HepG2 (cell line): ENCODE results near the gene HEATR1. TPM values are rescaled to one million over a fixed set of nuclear protein-coding genes. Genes with fewer than 3 reads are reported as not detected.

ENCODE experiments used
- EHMT2 ChIP-seq: fragments of 200-600 bp; sonication (generic); IDR thresholded peaks from 2 replicates; pipeline ENCODE4 v1.7.0; 2017; ENCODE audit warnings: antibody characterized with exemption, low read depth, low read length, borderline replicate concordance
- FOXC1 ChIP-seq: sonication (generic); formaldehyde crosslinking; IDR thresholded peaks from 2 replicates; pipeline ENCODE4 v1.8.0; 2022; ENCODE audit warnings: mild to moderate bottlenecking, missing genetic modification reagents, borderline replicate concordance
- MAZ ChIP-seq, 2 experiments: sonication (generic) in 1 of 2; formaldehyde crosslinking in 1 of 2; IDR thresholded peaks; 2 replicates each; pipeline versions ENCODE4 v1.5.0 to v1.6.1; 2012 to 2020; ENCODE audit warnings: low read depth in 2 of 2, mild to moderate bottlenecking in 2 of 2, borderline replicate concordance in 1 of 2, improper control_type of control experiment in 1 of 2, low read length in 1 of 2, missing genetic modification reagents in 1 of 2, moderate library complexity in 1 of 2
- MEIS1 ChIP-seq: sonication (generic); formaldehyde crosslinking; IDR thresholded peaks from 2 replicates; pipeline ENCODE4 v1.9.0; 2021; ENCODE audit warnings: mild to moderate bottlenecking, missing genetic modification reagents, moderate library complexity, borderline replicate concordance
- NR1H2 ChIP-seq: sonication (generic); formaldehyde crosslinking; IDR thresholded peaks from 2 replicates; pipeline ENCODE4 v1.8.1; 2022; ENCODE audit warnings: low read depth, missing genetic modification reagents, borderline replicate concordance
- RORA ChIP-seq: sonication (generic); formaldehyde crosslinking; IDR thresholded peaks from 2 replicates; pipeline ENCODE4 v1.5.0; 2020; ENCODE audit warnings: mild to moderate bottlenecking, missing genetic modification reagents, moderate library complexity
- SOX13 ChIP-seq, 3 experiments: fragments of 450-650 bp in 1 of 3; sonication (generic) in 1 of 3; formaldehyde crosslinking in 1 of 3; IDR thresholded peaks in 2 of 3; conservative IDR thresholded peaks in 1 of 3; 2 replicates each; pipeline versions ENCODE4 v1.5.0 to v1.6.1; 2016 to 2020; ENCODE audit warnings: antibody characterized with exemption in 1 of 3, mild to moderate bottlenecking in 1 of 3, missing compliant biosample characterization in 1 of 3, missing genetic modification reagents in 1 of 3, moderate library complexity in 1 of 3
- WIZ ChIP-seq: sonication (generic); formaldehyde crosslinking; IDR thresholded peaks from 2 replicates; pipeline ENCODE4 v1.5.1; 2020; ENCODE audit warnings: mild to moderate bottlenecking, missing genetic modification reagents
- ZNF136 ChIP-seq: sonication (generic); formaldehyde crosslinking; IDR thresholded peaks from 2 replicates; pipeline ENCODE4 v1.8.1; 2022; ENCODE audit warnings: low read depth, mild to moderate bottlenecking, moderate library complexity, missing genetic modification reagents
- ZNF34 ChIP-seq: sonication (generic); formaldehyde crosslinking; IDR thresholded peaks from 2 replicates; pipeline ENCODE4 v1.4.0; 2020; ENCODE audit warnings: mild to moderate bottlenecking, missing genetic modification reagents, borderline replicate concordance
- ZNF432 ChIP-seq: sonication (generic); formaldehyde crosslinking; IDR thresholded peaks from 2 replicates; pipeline ENCODE4 v1.5.0; 2020; ENCODE audit warnings: missing genetic modification reagents, mild to moderate bottlenecking, borderline replicate concordance
- ZNF460 ChIP-seq: sonication (generic); formaldehyde crosslinking; IDR thresholded peaks from 2 replicates; pipeline ENCODE4 v1.5.1; 2020; ENCODE audit warnings: missing genetic modification reagents, mild to moderate bottlenecking, borderline replicate concordance
- ZNF543 ChIP-seq: sonication (generic); formaldehyde crosslinking; IDR thresholded peaks from 2 replicates; pipeline ENCODE4 v1.4.0; 2020; ENCODE audit warnings: mild to moderate bottlenecking, missing genetic modification reagents
- ZNF558 ChIP-seq: sonication (generic); formaldehyde crosslinking; IDR thresholded peaks from 2 replicates; pipeline ENCODE4 v1.9.0; 2022; ENCODE audit warnings: mild to moderate bottlenecking, missing genetic modification reagents, borderline replicate concordance
- ZNF713 ChIP-seq: sonication (generic); formaldehyde crosslinking; IDR thresholded peaks from 2 replicates; pipeline ENCODE4 v1.4.0; 2020; ENCODE audit warnings: mild to moderate bottlenecking, missing genetic modification reagents
- ZNF782 ChIP-seq: sonication (generic); formaldehyde crosslinking; IDR thresholded peaks from 2 replicates; pipeline ENCODE4 v1.4.0; 2020; ENCODE audit warnings: missing genetic modification reagents, mild to moderate bottlenecking, borderline replicate concordance
- ZNF83 ChIP-seq: sonication (generic); formaldehyde crosslinking; IDR thresholded peaks from 2 replicates; pipeline ENCODE4 v1.4.0; 2020; ENCODE audit warnings: missing genetic modification reagents, mild to moderate bottlenecking, borderline replicate concordance
- ZSCAN31 ChIP-seq: sonication (generic); formaldehyde crosslinking; IDR thresholded peaks from 2 replicates; pipeline ENCODE4 v1.5.0; 2020; ENCODE audit warnings: low read depth, mild to moderate bottlenecking, missing genetic modification reagents
- polyA plus RNA-seq, 8 experiments: library from polyadenylated mRNA; depleted of rRNA in 3 of 8; stranded (reverse) in 7 of 8; unstranded in 1 of 8; fragments of >200 nt; fragmentation: Illumina TruSeq in 4 of 8; extraction: Trizol in 4 of 8; gene quantifications; 2 replicates each; pipeline versions ENCODE4 v1.2.1 to v1.2.3, GENCODE V29; 2011 to 2016; ENCODE audit warnings: low read depth in 4 of 8, missing spikeins in 1 of 8, mixed read lengths in 1 of 8; ENCODE audit not compliant: insufficient read depth in 1 of 8
- total RNA-seq, 5 experiments: library from RNA; depleted of rRNA; stranded (reverse); fragments of >200 nt; fragmentation: Illumina TruSeq; extraction: Trizol; gene quantifications; 2 replicates each; pipeline ENCODE4 v1.2.3, GENCODE V29; 2016; ENCODE audit warnings: low read depth in 1 of 5
- TF ChIP-seq, protein P1 (sequence below): sonication (generic); formaldehyde crosslinking; IDR thresholded peaks from 2 replicates; pipeline ENCODE4 v1.4.0; 2020; ENCODE audit warnings: missing genetic modification reagents, borderline replicate concordance
- TF ChIP-seq, protein P2 (sequence below): sonication (generic); formaldehyde crosslinking; IDR thresholded peaks from 2 replicates; pipeline ENCODE4 v1.4.0; 2020; ENCODE audit warnings: missing genetic modification reagents

The HEATR1 gene
- total and polyA plus RNA-seq, 2 of the 13 experiments (the other 11 are each of a cell fraction or from before 2014, with no cell fraction given) = 10.2 to 45.8 TPM

DNA sequence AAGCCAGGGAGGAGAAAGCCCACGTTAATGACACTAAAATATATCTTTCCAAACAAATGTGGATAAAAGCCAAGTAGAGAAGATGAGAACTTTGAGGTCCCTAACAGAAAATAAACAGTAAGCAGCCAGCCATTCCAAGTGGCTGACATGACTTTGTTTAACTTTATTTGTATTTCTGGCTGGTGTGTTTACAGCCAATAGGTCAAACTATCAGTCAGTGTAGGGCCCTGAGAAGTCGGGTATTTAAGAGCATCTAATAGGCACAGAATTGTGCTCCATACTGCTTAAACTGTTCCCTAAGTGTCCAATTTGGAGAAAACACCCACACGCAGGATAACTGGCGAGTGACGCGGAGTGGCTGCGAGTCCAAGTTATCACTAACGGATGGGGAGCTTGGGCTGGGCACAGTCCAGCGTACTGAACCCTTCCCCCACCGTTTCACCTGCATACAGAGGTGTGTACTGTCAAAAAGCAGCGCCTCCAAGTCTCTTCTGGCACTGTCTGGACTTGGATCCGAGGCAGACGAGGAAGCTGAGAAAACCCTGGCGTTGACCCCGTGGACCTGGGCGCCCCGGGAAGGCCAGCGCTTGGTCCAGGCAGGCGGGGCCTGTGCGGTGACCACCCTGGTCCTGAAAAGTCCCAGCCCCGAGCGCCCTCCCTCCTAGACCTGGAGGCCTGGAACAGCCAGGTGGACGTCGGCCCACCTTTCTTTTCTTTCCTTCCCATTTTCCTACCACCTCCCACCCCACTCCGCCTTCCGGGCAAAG, 81.2 kb downstream of the HEATR1 start (continued):
- TF ChIP-seq, protein P1, sequence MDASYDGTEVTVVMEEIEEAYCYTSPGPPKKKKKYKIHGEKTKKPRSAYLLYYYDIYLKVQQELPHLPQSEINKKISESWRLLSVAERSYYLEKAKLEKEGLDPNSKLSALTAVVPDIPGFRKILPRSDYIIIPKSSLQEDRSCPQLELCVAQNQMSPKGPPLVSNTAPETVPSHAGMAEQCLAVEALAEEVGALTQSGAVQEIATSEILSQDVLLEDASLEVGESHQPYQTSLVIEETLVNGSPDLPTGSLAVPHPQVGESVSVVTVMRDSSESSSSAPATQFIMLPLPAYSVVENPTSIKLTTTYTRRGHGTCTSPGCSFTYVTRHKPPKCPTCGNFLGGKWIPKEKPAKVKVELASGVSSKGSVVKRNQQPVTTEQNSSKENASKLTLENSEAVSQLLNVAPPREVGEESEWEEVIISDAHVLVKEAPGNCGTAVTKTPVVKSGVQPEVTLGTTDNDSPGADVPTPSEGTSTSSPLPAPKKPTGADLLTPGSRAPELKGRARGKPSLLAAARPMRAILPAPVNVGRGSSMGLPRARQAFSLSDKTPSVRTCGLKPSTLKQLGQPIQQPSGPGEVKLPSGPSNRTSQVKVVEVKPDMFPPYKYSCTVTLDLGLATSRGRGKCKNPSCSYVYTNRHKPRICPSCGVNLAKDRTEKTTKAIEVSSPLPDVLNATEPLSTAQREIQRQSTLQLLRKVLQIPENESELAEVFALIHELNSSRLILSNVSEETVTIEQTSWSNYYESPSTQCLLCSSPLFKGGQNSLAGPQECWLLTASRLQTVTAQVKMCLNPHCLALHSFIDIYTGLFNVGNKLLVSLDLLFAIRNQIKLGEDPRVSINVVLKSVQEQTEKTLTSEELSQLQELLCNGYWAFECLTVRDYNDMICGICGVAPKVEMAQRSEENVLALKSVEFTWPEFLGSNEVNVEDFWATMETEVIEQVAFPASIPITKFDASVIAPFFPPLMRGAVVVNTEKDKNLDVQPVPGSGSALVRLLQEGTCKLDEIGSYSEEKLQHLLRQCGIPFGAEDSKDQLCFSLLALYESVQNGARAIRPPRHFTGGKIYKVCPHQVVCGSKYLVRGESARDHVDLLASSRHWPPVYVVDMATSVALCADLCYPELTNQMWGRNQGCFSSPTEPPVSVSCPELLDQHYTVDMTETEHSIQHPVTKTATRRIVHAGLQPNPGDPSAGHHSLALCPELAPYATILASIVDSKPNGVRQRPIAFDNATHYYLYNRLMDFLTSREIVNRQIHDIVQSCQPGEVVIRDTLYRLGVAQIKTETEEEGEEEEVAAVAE (CRISPR knock-in tag) = no peak
- TF ChIP-seq WIZ (CRISPR knock-in tag) (0 out of 2 replicates have a peak, but pooled peaks have one; percentile 45), ZNF83 (CRISPR knock-in tag) (peak; percentile 62; the same call in 1 of the 2 replicates), RORA (CRISPR knock-in tag) (peak; percentile 24; the same call in 1 of the 2 replicates), ZSCAN31 (CRISPR knock-in tag) (no peak; the same call in 1 of the 2 replicates), SOX13 (IDR thresholded peaks at IDR 0.05) (no peak), SOX13 (CRISPR knock-in tag; conservative IDR thresholded peaks at IDR 0.05 in 1 of 2, IDR thresholded peaks at IDR 0.05 in 1 of 2) (peak in 1 of 2 experiments; percentile 67; a peak in 1 of 4 replicates), MAZ (IDR thresholded peaks at IDR 0.05; ENCODE audit: borderline replicate concordance, low read depth, low read length) (no peak), MAZ (CRISPR knock-in tag; IDR thresholded peaks at IDR 0.05; ENCODE audit: low read depth) (no peak; the same call in 1 of the 2 replicates), ZNF136 (CRISPR knock-in tag) (0 out of 2 replicates have a peak, but pooled peaks have one; percentile 72), EHMT2 (no peak), NR1H2 (CRISPR knock-in tag) (no peak), ZNF558 (CRISPR knock-in tag) (no peak), FOXC1 (CRISPR knock-in tag) (peak; percentile 15; the same call in 1 of the 2 replicates), ZNF782 (CRISPR knock-in tag) (0 out of 2 replicates have a peak, but pooled peaks have one; percentile 20), ZNF713 (CRISPR knock-in tag) (no peak), ZNF432 (CRISPR knock-in tag) (no peak), MEIS1 (CRISPR knock-in tag) (no peak; the same call in 1 of the 2 replicates), ZNF460 (no peak; the same call in 1 of the 2 replicates), ZNF543 (CRISPR knock-in tag) (0 out of 2 replicates have a peak, but pooled peaks have one; percentile 26), ZNF34 (CRISPR knock-in tag) (no peak)
- TF ChIP-seq, protein P2, sequence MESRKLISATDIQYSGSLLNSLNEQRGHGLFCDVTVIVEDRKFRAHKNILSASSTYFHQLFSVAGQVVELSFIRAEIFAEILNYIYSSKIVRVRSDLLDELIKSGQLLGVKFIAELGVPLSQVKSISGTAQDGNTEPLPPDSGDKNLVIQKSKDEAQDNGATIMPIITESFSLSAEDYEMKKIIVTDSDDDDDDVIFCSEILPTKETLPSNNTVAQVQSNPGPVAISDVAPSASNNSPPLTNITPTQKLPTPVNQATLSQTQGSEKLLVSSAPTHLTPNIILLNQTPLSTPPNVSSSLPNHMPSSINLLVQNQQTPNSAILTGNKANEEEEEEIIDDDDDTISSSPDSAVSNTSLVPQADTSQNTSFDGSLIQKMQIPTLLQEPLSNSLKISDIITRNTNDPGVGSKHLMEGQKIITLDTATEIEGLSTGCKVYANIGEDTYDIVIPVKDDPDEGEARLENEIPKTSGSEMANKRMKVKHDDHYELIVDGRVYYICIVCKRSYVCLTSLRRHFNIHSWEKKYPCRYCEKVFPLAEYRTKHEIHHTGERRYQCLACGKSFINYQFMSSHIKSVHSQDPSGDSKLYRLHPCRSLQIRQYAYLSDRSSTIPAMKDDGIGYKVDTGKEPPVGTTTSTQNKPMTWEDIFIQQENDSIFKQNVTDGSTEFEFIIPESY (CRISPR knock-in tag) = no peak
